ENCODE results near the gene ZNF425.
"Not testable (repeated sequence)": the region's sequence is repeated elsewhere in the genome, so short reads cannot be mapped to it uniquely, and the experiment has no call there.

The ZNF425 gene
- total RNA-seq = 0.97 to 3.1 reads per million in 2 donors

GRCh38 chr7:149125863-149126661 lies at the start of gene ZNF425:
TSS of gene ZNF425 (minus strand) at chr7:149126324. CDS start at chr7:149126213, 111 bp downstream.
- DNase-seq = peak; percentile 95

GRCh38 chr7:149175150-149175549 lies 49.0 kb upstream of the ZNF425 start:
- DNase-seq = no peak

- no peak for DNase-seq
Measured at GRCh38 chr7:149172534-149172920, 46.4 kb upstream of the ZNF425 start.

GRCh38 chr7:149171892-149172533 lies 45.9 kb upstream of the ZNF425 start:
- no peak for DNase-seq

GRCh38 chr7:149166630-149167352 lies 40.7 kb upstream of the ZNF425 start:
- DNase-seq = no peak

- DNase-seq = no peak
Measured at GRCh38 chr7:149166142-149166541, 40.0 kb upstream of the ZNF425 start.

- DNase-seq = no peak
Measured at GRCh38 chr7:149161241-149161848, 35.2 kb upstream of the ZNF425 start.

- DNase-seq = no peak
Measured at GRCh38 chr7:149156898-149157297, 30.8 kb upstream of the ZNF425 start.

GRCh38 chr7:149154056-149154455 lies 27.9 kb upstream of the ZNF425 start:
- no peak for DNase-seq

- DNase-seq = no peak
Measured at GRCh38 chr7:149153346-149153745, 27.2 kb upstream of the ZNF425 start.

- DNase-seq = no peak
Measured at GRCh38 chr7:149150981-149151380, 24.9 kb upstream of the ZNF425 start.

- DNase-seq = peak; percentile 65
Measured at GRCh38 chr7:149147752-149148653, 21.9 kb upstream of the ZNF425 start.

GRCh38 chr7:149147072-149147751 lies 21.1 kb upstream of the ZNF425 start, which contains the start of gene ZNF398:
TSS of gene ZNF398 (plus strand) at chr7:149147453. CDS start at chr7:149147743, 290 bp downstream.
- peak; percentile 74 for DNase-seq

- no peak for DNase-seq
Measured at GRCh38 chr7:149145031-149145845, 19.1 kb upstream of the ZNF425 start.

GRCh38 chr7:149144436-149144922 lies 18.4 kb upstream of the ZNF425 start:
- not testable (repeated sequence) for DNase-seq

- DNase-seq = no peak
Measured at GRCh38 chr7:149141893-149142292, 15.8 kb upstream of the ZNF425 start.

GRCh38 chr7:149140831-149141230 lies 14.7 kb upstream of the ZNF425 start:
- no peak for DNase-seq

GRCh38 chr7:149136118-149136517 lies 10.0 kb upstream of the ZNF425 start:
- no peak for DNase-seq

- no peak for DNase-seq
Measured at GRCh38 chr7:149133028-149133710, 7.0 kb upstream of the ZNF425 start.
